HG03108 (cell line): Measurements from ENCODE around the gene ASTN2.

ENCODE experiments used
- ATAC-seq: cut with Tn5 transposase; IDR thresholded peaks from one replicate; pipeline ENCODE4 v1.9.1; 2021; ENCODE audit warnings: moderate library complexity; ENCODE audit not compliant: unreplicated experiment

ASTN2 gene, protein sequence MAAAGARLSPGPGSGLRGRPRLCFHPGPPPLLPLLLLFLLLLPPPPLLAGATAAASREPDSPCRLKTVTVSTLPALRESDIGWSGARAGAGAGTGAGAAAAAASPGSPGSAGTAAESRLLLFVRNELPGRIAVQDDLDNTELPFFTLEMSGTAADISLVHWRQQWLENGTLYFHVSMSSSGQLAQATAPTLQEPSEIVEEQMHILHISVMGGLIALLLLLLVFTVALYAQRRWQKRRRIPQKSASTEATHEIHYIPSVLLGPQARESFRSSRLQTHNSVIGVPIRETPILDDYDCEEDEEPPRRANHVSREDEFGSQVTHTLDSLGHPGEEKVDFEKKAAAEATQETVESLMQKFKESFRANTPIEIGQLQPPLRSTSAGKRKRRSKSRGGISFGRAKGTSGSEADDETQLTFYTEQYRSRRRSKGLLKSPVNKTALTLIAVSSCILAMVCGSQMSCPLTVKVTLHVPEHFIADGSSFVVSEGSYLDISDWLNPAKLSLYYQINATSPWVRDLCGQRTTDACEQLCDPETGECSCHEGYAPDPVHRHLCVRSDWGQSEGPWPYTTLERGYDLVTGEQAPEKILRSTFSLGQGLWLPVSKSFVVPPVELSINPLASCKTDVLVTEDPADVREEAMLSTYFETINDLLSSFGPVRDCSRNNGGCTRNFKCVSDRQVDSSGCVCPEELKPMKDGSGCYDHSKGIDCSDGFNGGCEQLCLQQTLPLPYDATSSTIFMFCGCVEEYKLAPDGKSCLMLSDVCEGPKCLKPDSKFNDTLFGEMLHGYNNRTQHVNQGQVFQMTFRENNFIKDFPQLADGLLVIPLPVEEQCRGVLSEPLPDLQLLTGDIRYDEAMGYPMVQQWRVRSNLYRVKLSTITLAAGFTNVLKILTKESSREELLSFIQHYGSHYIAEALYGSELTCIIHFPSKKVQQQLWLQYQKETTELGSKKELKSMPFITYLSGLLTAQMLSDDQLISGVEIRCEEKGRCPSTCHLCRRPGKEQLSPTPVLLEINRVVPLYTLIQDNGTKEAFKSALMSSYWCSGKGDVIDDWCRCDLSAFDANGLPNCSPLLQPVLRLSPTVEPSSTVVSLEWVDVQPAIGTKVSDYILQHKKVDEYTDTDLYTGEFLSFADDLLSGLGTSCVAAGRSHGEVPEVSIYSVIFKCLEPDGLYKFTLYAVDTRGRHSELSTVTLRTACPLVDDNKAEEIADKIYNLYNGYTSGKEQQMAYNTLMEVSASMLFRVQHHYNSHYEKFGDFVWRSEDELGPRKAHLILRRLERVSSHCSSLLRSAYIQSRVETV (N-terminal part only)

DNA sequence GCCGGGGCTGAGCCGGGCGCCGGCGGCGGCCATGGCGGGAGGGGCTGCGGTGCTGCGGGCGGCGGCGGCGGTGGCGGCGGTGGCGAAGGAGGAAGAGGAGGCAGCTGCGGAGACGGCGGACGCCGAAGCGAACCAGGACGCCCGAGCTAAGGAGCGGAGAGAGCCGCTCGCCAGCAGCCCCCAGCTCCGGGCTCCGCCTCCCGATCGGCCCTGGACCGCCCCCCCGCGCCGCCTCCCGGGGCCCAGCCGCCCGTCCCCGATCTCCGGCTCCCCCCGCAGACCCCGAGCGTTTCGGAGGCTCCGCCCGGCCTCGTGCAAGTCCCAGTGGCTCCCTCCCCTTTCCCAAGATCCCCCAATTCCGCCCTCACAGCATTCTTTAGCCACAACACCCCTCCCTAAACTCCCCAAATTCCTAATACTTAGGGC is at the start of gene ASTN2:
ASTN2 (minus strand) TSS at position 152 of the 426 bp plus-strand sequence; CDS start at position 33, 119 bp downstream.
- no peak for ATAC-seq

DNA sequence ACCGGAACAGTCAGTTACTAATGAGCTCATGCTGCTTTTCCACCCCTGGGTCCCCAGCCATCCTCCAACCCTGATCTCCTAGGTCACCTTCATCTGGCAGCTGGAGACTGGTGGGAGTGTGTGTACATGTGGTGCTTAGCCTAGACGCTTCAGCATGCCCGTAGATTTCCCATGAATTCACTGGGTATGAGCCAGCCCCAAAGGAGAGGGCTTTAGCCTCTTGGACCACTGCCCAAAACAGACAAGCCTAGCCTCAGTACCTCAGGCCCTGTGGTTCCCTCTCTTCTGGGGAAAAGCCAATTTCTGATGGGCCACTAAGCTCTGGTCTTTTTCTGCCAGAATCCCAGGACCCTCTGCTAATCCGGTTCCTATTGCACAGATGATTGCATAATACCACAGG is 48.0 kb upstream of the ASTN2 start:
- ATAC-seq, result no peak

DNA sequence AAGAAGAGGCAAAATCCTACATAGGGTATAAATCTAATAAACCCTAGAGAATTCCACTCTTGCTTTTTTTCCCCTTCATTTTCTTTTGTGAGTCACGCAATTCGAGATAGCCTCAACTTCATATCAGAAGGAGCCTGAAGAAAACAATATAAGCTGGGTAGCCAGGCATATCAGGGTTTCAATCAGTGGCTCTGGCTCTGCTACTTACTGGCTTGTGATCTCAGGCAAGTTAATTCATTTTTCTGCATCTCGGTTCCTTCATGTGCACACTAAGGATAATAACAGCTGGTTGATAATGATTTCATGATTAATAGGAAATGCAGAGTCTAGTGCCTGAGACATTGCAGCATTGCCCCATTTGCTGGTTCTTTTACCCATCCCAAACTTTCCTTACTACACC is 46.5 kb upstream of the ASTN2 start:
- no peak for ATAC-seq

DNA sequence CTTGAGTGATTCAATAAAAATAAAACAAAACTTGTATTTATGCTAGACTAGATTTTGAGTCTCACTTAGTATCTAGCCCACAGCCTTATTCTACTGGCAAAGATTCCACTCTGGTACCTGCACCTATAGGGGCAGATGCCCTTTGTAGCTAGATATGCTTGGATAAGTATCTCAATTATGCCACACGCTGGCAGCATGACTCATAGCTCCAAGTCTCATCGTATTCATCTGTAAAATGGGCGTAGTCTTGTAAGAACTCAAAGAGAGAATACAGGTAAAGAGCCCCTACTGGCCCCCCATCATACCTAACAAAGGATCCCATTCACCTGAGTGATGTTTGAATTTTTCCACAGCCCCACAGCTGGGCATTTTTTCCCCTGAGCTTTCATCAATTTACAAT is 45.9 kb upstream of the ASTN2 start:
- no peak for ATAC-seq

DNA sequence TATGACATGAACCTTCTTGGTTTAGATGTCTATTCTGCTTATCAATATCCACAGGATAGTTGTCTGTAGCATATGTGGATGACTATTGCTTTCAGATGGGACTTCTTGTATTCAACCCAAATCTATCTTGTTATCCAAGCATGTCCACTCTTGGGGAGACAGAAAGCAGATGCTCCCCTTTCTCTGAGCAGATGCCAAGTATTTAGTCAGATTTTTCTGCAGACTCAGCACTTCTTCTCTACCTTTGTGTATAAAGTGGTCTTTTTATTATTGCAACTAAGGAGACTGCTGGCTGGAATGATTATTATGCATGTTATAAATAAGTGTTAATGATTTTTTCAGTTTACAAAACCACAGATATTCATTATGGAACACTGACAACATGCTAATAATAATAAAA is 45.1 kb upstream of the ASTN2 start:
- no peak for ATAC-seq

DNA sequence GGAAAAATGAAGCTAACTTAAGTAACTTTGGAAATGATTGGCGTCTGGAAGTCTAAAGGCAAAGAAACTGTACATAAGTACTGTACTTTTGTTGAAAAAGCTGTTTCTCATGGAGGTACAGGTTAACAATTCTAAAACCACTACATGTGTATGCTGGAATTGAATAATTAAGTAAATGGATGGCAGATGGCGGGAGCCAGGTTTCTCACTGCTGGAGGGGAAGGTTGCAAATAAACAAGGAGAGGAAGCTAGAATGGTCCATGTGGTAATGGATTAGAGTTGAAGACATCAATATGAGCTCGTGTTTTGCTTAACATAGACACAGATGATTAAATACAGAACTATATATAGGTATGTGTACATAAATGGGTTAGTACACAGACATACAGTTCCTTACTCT is 43.2 kb upstream of the ASTN2 start:
- no peak for ATAC-seq

DNA sequence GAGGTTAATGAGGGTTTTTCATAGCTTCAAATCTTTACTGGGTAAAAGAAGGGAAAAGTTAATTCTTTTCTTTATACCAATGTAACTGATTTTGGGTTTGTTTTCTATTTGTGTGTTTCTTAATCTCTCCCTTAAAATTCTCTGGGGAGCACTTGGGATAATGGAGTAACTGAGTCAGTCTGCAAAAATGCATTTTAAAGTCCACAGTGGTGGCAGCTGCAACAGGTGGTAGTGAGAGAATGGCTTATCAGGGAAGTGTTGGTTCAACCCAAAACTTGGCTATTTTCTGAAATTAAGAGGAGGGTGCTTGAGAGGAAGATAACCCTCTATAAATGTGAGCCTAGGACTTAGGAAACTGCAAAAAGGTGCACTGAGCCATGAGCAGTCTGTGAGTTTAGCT is 39.9 kb upstream of the ASTN2 start:
- ATAC-seq, result no peak

DNA sequence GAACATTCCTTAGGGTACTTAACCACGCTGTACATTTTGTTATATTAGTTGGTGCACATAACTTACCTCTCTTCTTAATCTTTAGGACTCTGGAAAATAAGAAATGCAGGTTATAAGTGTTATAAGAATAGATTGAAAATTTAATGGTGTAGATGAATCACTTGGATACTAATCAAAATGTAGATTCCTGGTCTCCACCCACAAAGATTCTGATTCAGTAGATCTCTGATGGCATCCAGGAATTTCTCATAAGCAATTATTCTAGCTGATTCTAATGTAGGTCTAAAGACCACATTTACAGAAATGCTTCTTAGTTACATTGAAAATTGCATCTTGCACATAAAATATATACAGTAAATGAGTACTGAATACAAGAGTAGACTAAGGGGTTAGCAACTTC is 38.9 kb upstream of the ASTN2 start:
- no peak for ATAC-seq

DNA sequence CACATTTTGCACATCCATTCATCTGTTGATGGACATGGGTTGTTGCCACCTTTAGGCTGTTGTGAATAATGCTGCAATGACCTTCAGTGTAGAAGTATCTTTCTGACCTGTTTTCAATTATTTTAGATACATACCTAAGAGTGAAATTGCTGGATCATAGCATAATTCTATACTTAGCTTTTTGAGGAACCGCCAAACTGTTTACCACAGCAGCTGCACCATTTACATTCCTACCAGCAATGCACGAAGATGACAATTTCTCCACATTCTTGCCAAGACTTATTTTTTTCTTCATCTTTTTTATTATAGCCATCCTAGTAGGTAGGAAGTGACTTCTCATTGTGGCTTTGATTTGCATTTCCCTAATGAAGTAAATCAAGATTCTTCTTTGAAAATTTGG is 36.5 kb upstream of the ASTN2 start:
- ATAC-seq, result no peak

DNA sequence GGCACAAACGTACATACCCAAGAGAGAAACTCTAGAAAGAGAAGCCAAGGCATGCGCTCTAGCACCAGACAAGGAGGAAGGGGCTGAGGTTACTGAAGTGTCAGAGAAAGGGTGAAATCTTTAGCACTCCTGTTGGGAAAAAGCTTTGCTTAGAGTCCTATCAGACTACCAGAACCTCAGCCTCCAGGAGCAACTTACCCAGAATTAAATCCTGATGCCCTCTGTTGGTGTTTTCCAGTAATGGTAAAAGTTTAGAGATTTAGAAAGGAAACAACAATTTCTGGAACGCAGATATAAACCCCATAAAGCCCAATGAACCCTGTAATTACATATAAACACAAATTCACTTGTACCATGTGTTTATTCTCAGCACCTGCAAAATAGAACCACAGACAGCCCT is 33.2 kb upstream of the ASTN2 start:
- no peak for ATAC-seq

DNA sequence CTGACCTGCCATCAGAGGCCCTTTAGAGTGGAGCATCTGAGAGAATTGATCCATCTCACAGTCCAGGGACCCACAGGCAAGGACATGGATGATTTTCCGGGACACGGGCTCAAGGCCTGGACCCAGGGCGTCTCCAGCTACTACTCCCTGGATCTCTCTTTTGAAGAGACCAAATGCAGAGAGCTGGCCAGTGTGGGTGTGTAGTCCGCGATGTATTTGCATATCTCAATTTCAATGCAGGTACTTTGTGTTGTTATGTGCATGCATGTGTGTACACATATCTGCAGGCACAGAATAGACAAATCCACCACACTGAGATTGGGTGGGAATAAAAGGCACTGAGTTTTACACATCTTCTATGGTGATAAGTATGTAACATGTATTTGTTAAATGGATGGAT is 30.8 kb upstream of the ASTN2 start:
- no peak for ATAC-seq

DNA sequence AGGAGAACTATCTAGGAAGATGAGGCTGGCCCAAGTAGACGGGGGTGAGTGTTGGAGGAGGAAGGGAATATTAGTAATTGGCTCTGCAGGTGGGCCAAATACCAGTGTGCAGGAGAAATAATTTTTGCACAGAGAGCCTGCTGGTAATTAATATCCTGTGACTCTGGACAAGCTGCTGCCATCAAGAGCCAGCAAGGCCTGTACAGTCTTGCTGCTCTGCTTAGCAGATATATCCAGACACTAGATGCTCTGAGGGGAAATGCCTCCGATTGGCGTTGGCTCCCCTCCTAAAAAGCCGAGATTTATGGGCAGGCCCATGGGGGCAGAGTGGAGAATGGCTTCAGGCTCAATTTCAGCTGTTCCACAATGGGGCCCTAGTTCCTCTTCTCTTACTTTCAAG is 29.6 kb upstream of the ASTN2 start:
- no peak for ATAC-seq

DNA sequence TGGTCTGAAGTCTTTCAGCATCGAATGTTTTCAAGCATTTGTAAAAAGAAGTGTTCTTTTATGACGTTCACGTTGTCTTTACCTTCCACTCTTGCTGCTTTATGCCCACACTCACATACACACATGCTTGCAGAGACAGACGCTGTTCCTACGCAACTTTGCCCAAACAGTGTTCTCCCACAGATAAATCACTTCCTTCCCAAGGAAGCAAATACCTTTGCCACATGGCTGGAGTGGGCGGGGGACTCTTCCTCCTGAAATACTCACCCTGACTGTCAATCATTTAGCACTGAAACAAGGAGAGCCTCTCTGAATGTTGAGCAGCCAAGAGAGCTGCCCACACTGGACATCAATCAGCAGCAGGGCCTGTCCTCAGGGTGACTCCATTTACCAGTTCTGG is 22.4 kb upstream of the ASTN2 start:
- ATAC-seq, result no peak

DNA sequence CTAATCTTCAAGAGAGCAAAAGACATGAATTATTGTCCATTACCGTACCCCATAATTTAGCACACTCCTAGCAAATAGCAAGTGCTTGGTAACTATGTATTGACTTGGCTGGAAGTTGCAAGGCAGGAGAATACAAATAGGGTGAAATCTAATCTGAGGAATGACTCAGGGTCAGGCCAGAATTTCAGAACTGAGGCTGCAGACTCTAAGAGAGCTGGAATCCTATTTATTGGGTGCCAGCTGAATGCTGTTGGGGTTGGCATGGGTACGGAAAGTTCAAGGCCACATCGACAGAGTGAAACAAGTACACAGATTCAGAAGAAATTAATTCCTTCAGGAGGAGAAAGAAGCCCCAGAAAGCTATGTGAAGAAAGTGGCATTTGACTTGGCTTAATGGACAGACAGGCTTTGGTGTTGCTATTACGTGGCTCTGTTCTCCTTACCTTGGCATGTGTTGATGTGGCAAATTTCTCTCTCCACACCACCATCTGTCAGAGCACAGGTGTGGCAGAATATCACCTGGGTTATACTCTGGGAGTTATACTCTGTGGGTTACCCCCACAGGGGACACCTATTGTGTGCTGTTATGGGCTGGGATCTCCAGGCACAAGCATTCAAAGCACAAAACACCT is 20.9 kb upstream of the ASTN2 start:
- no peak for ATAC-seq

DNA sequence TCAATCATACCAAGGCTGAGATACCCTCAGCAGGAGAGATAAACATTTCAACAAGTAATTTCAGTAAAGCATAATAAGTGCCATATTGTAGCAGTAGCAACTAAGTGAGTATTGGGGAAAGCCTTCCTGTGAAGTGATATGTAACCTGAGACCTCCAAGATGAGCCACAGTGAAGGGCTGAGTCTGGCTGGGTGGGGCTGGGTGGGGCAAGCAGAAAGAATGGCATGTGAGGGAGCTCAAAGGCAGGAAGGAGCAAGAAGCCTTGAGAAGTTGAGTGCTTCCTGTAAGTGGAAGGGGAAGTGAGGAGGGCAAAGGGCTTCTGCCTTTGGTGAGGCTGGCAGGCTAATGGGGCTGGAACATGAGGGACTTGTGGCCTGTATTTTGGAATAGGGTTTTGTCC is 19.7 kb upstream of the ASTN2 start:
- ATAC-seq, result no peak

DNA sequence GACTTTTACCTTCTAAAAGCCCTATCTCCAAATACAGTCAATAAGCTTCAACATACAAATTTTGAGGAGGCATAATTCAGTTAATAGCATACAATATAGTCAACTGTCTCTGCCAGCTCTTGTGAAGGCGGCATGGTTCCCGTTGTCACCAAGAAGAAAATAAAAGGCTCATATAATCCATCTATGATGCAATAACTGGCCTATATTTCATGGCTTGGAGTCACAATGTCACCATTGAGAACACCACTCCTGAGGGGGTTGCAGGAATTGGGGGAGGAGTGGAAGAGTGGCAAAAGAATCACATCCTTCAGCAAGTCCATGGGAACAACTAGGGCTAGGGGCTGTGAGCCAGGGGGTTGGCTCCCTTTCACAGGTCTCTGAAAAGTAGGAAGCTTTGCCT is 16.0 kb upstream of the ASTN2 start:
- ATAC-seq, result no peak

DNA sequence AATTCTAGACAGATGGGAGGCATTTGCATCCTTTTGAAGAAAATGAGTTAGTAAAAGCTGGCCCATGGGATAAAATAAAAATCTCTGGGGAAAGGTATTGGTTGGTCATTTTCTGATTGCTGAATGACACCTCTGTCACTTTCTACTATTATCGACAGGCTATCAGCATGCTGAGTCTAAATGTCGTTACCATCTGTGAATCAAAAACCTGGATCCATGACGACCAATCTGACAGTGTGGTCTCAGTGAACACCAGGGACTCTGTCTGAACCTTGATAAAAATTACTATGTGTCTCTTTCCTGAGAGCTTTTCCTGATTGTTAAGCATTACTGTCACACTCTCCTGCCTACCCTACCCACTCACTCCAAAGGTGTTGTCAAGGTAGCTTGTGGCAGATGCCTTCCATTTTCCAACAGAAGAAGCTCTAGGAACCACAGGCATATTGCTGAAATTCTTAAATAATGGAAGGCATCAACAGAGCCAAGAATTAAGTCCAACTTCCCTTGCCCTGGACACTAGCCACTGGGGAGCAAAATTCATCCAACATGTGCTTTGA is 12.6 kb upstream of the ASTN2 start:
- no peak for ATAC-seq

DNA sequence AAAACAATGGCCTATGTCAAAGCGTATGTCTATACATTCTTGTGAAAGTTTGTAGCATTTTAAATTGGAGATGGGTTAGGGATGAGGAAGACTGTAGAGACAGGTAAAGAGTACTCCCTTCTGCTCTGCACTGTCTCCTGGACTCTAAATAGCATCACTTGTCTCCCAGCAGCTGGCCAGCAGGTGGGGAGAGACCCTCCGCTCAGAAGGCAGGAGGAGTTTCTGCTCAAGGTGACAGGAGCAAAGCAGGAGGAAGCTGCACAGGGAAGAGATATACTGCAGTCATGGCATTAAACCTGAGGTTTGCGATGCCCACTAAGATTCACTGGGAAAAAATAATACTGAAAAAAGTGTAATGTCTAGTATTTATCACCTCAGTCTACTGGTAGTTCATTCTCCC is 10.7 kb upstream of the ASTN2 start:
- ATAC-seq, result no peak

DNA sequence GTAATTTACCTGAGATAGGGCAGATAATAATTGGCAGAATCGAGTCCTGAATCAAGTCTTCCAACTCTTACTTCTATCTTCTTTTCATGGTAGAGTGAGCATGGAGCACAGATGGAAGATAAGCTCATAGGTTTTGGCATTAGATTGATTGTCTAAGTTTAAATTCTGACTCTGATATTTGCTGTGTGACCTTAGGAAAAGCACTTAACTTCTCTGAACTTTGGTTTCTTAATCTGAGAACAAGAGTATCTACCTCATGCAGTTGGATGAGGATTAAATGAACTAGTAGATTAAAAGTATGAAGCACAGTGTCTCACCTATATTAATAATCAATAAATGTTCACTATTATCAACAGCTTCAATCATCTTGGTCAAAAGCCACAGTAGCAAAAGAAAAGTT is 9.4 kb upstream of the ASTN2 start:
- ATAC-seq, result no peak

DNA sequence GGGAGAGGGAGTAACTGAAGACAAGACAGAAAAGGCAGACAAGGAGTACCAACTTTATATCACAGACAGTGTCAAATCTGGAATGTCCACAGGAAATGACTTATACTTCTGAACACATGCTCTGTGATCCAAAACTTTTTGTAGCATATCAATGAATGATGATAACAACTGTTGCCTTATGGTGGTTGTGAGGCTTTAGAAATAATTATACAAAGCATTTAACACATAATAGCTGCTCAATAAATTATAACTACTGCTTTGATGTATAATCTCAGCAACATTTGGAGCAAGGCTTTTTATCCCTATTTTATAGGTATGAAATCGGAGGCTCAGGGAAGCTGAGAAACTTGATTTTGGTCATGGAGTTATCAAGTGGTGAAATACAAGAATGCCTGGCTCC is 3.3 kb upstream of the ASTN2 start:
- no peak for ATAC-seq

DNA sequence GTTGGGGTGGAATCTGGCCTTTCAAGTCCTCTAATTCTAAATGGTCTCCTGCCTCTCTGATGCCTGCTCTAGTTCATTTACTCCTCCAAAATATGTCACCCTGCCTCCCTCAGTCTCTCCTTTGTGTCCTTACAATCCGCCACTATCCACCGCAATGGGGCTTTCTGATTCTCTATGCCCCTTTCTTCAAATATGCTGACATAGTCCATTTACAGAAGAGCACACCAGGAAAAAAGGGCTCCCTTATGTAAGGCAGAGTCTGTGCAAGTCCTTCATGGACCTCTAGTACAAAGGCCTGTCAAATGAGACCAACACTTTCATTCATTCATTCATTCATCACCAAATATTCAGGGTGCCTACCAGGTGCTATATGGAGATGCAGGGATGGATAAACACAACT is 2.0 kb upstream of the ASTN2 start:
- no peak for ATAC-seq
